Measurements from ENCODE around the gene JARID2. TPM values are rescaled to one million over a fixed set of nuclear protein-coding genes. Genes with fewer than 3 reads are reported as not detected.

JARID2 gene
- total and polyA plus RNA-seq, 9 of the 15 experiments (the other 6 are each of a cell fraction or from before 2014, with no cell fraction given): 5.0 to 29.0 (median 15.6) TPM

- TF ChIP-seq TSHZ1 (CRISPR knock-in tag; IDR thresholded peaks at IDR 0.05) (no peak), ZNF133 (CRISPR knock-in tag; IDR thresholded peaks at IDR 0.05) (no peak), PBX2 (CRISPR knock-in tag; IDR thresholded peaks at IDR 0.05; ENCODE audit: low read depth) (no peak), PBX2 (tag; conservative IDR thresholded peaks at IDR 0.05; ENCODE audit: low read depth) (peak; percentile 71; the same call in 1 of the 2 replicates), FOXP4 (CRISPR knock-in tag; IDR thresholded peaks at IDR 0.05; ENCODE audit: borderline replicate concordance) (no peak), ESRRA (IDR thresholded peaks at IDR 0.05; ENCODE audit: borderline replicate concordance, low read depth) (no peak), KAT8 (IDR thresholded peaks at IDR 0.05; ENCODE audit: low read depth) (no peak), DLX4 (CRISPR knock-in tag; IDR thresholded peaks at IDR 0.05) (no peak), NR0B1 (IDR thresholded peaks at IDR 0.05; ENCODE audit: partially characterized antibody) (no peak), KAT7 (CRISPR knock-in tag; IDR thresholded peaks at IDR 0.05; ENCODE audit: borderline replicate concordance) (no peak), ZBTB43 (CRISPR knock-in tag; IDR thresholded peaks at IDR 0.05) (no peak)
Observed at GRCh38 chr6:15491255-15491985, 245.6 kb downstream of the JARID2 start (continued).

Data from K562 (cell line).